PFSK-1 (cell line): ENCODE results near the gene SUFU.

Experiments used
- FOXP2 ChIP-seq: optimal IDR thresholded peaks from 2 replicates; pipeline ENCODE3; 2011; ENCODE audit warnings: borderline replicate concordance, control low read depth, inconsistent platforms; ENCODE audit not compliant: insufficient read depth; ENCODE audit errors: extremely low read length, extremely low read depth
- POLR2AphosphoS5 ChIP-seq: IDR thresholded peaks from 2 replicates; pipeline ENCODE4 v1.6.1; 2012; ENCODE audit warnings: low read depth, mild to moderate bottlenecking, control low read depth, low read length, moderate library complexity
- REST ChIP-seq, 2 experiments: IDR thresholded peaks; 2 replicates each; pipeline versions ENCODE4 v1.6.1 to v1.8.0; 2011 to 2012; ENCODE audit warnings: low read depth in 2 of 2, low read length in 2 of 2, control low read depth in 1 of 2, inconsistent platforms in 1 of 2, mild to moderate bottlenecking in 1 of 2, moderate library complexity in 1 of 2; ENCODE audit not compliant: insufficient read depth in 1 of 2
- SIN3A ChIP-seq: IDR thresholded peaks from 2 replicates; pipeline ENCODE4 v1.6.1; 2012; ENCODE audit warnings: mild to moderate bottlenecking, low read length, moderate library complexity, borderline replicate concordance; ENCODE audit not compliant: insufficient read depth
- TAF1 ChIP-seq: IDR thresholded peaks from 2 replicates; pipeline ENCODE4 v1.6.1; 2012; ENCODE audit warnings: low read length, control low read depth, borderline replicate concordance; ENCODE audit not compliant: insufficient read depth

Gene SUFU

DNA sequence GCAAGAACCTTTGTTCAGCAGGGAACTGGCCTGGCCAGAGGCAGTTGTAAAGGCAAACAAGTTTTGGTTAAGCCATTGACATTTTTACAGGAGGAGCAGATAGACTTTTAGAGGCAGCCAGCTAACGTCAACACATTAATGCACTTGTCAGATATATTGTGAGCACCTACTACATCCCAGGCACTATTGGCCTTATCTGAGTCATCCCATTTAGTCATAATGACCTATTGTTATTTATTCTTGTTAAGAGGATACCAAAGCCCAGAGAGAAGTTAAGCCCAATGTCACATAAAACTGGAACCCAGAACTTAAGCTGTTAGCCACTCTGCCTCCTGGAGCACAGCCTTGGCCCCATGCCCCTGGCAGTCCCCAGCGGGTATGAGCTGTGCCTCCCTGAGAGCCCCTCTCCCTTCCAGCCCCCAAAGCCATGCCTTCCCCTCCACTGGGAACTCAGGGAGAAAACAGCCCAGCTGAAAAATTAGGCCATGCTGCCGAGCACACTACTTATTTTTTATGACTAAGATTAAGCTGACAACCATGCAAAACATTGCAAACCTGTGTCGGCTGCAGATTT, 107.8 kb downstream of the SUFU start:
- TF ChIP-seq TAF1: no peak

- TF ChIP-seq SIN3A: no peak
- no peak for TF ChIP-seq FOXP2
- no peak for TF ChIP-seq REST (IDR thresholded peaks at IDR 0.05; ENCODE audit: insufficient read depth in 1 of 2, low read depth in 2 of 2, low read length in 2 of 2)
- TF ChIP-seq POLR2AphosphoS5: no peak
- TF ChIP-seq TAF1: no peak
Measured at GRCh38 chr10:102612964-102613275, 109.1 kb downstream of the SUFU start.

GRCh38 chr10:102613286-102613685, 109.5 kb downstream of the SUFU start:
- no peak for TF ChIP-seq SIN3A
- no peak for TF ChIP-seq REST (IDR thresholded peaks at IDR 0.05; ENCODE audit: insufficient read depth in 1 of 2, low read depth in 2 of 2, low read length in 2 of 2)
- TF ChIP-seq POLR2AphosphoS5: no peak
- no peak for TF ChIP-seq TAF1
- TF ChIP-seq FOXP2: no peak

DNA sequence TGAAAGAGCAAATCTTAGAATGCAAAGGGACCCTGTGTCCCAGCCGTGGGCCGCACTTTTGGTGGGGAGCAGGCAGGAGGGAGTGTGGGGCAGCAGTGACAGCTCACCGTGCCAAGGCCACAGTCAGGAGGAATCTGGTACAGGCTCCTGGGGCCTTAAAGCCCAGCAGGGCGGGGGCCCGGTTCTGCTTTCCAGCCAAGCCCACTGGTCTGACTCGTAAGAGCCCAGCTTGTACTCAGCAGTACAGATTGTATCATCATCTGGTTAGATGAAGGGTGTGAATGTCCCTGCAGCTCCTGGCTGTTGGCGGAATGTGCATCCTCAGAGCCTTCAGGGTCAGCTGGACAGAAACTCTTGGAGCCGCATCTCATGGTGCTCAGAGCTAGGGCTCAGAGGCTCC, 110.0 kb downstream of the SUFU start:
- no peak for TF ChIP-seq REST (IDR thresholded peaks at IDR 0.05; ENCODE audit: insufficient read depth in 1 of 2, low read depth in 2 of 2, low read length in 2 of 2)
- no peak for TF ChIP-seq TAF1
- TF ChIP-seq FOXP2: no peak
- TF ChIP-seq SIN3A: no peak
- TF ChIP-seq POLR2AphosphoS5: no peak

GRCh38 chr10:102614888-102615287, 111.1 kb downstream of the SUFU start:
- TF ChIP-seq POLR2AphosphoS5: no peak
- TF ChIP-seq TAF1: no peak
- no peak for TF ChIP-seq REST (IDR thresholded peaks at IDR 0.05; ENCODE audit: insufficient read depth in 1 of 2, low read depth in 2 of 2, low read length in 2 of 2)
- TF ChIP-seq SIN3A: no peak
- TF ChIP-seq FOXP2: no peak
